Progenitor cell of endocrine pancreas (in vitro differentiated cells): Measurements from ENCODE around the gene GDF10. TPM values are rescaled to one million over a fixed set of nuclear protein-coding genes. Genes with fewer than 3 reads are reported as not detected.

Experiments
- DNase-seq: peaks from one replicate; pipeline ENCODE4 v3.0.0; 2021; ENCODE audit warnings: low spot score; ENCODE audit not compliant: unreplicated experiment
- H3K27ac Mint-ChIP-seq: 2 replicates; pipeline ENCODE4 v1.8.0; 2021; ENCODE audit warnings: mild to moderate bottlenecking, moderate library complexity, mixed read lengths
- H3K27me3 Mint-ChIP-seq: 2 replicates; pipeline ENCODE4 v1.8.0; 2021; ENCODE audit warnings: mixed read lengths
- H3K36me3 Mint-ChIP-seq: 2 replicates; pipeline ENCODE4 v1.8.0; 2022; ENCODE audit warnings: mixed read lengths; ENCODE audit not compliant: insufficient read depth
- H3K4me1 Mint-ChIP-seq: 2 replicates; pipeline ENCODE4 v1.8.0; 2021; ENCODE audit warnings: low read depth, mixed read lengths
- H3K4me3 Mint-ChIP-seq: 2 replicates; pipeline ENCODE4 v1.8.0; 2021; ENCODE audit warnings: low read depth, mild to moderate bottlenecking, moderate library complexity, mixed read lengths
- H3K9me3 Mint-ChIP-seq: 2 replicates; pipeline ENCODE4 v1.8.0; 2021; ENCODE audit warnings: low read depth, mixed read lengths
- total RNA-seq: library from RNA; stranded (reverse); gene quantifications from 2 replicates; pipeline ENCODE4 v1.2.1, GENCODE V29; 2021
- TF ChIP-seq, protein P1 (sequence below): fragments of 200-600 bp; sonication (generic); IDR thresholded peaks from one replicate; pipeline ENCODE4 v1.5.0; 2021; ENCODE audit warnings: antibody characterized with exemption, mild to moderate bottlenecking; ENCODE audit not compliant: unreplicated experiment

GDF10 gene
- total RNA-seq, 1 donor from 2014 or later: not detected

GRCh38 chr10:47333532-47333931 lies 33.5 kb downstream of the GDF10 start:
- Mint-ChIP-seq H3K4me3 (no peak overlapping the region), H3K27ac (no peak overlapping the region), H3K27me3 (peaks cover 34% of the 10 kb centered on the region), H3K9me3 (peaks cover under 1% of the 10 kb centered on the region), H3K4me1 (no peaks in the 10 kb centered on the region), H3K36me3 (no peaks in the 10 kb centered on the region)
- DNase-seq: no peak
- TF ChIP-seq, protein P1, sequence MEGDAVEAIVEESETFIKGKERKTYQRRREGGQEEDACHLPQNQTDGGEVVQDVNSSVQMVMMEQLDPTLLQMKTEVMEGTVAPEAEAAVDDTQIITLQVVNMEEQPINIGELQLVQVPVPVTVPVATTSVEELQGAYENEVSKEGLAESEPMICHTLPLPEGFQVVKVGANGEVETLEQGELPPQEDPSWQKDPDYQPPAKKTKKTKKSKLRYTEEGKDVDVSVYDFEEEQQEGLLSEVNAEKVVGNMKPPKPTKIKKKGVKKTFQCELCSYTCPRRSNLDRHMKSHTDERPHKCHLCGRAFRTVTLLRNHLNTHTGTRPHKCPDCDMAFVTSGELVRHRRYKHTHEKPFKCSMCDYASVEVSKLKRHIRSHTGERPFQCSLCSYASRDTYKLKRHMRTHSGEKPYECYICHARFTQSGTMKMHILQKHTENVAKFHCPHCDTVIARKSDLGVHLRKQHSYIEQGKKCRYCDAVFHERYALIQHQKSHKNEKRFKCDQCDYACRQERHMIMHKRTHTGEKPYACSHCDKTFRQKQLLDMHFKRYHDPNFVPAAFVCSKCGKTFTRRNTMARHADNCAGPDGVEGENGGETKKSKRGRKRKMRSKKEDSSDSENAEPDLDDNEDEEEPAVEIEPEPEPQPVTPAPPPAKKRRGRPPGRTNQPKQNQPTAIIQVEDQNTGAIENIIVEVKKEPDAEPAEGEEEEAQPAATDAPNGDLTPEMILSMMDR: no peak

- Mint-ChIP-seq H3K9me3 (no peaks in the 10 kb centered on the region), H3K27me3 (peaks cover 41% of the 10 kb centered on the region), H3K4me3 (no peak overlapping the region), H3K4me1 (no peaks in the 10 kb centered on the region), H3K27ac (no peak overlapping the region), H3K36me3 (no peaks in the 10 kb centered on the region)
- DNase-seq: no peak
- TF ChIP-seq, protein P1: no peak
Measured at GRCh38 chr10:47334466-47335295, 34.7 kb downstream of the GDF10 start.

DNA sequence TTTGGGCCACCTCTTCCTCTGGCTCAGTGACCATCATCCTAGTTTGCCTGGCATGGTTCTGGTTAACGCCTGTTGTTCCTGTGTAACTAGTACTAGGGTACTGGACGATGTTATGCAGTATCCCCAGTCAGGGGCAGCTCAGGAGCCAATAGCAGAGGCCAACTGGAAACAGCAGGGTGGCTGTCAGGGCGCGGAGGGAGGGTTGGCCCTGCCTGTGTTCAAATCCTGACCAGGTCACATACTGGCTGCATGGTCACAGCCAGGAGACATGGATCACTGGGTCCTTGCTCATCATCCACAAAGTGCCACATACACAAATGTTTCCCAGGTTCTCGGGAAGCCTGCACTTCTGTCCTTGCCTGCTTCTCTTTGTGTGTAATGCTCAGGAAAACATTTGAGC lies 35.9 kb downstream of the GDF10 start:
- Mint-ChIP-seq H3K27ac (no peak overlapping the region), H3K4me1 (no peaks in the 10 kb centered on the region), H3K9me3 (no peaks in the 10 kb centered on the region), H3K36me3 (no peaks in the 10 kb centered on the region), H3K4me3 (no peak overlapping the region), H3K27me3 (peaks cover 45% of the 10 kb centered on the region)
- TF ChIP-seq, protein P1: no peak
- DNase-seq: no peak

GRCh38 chr10:47336387-47337134 lies 36.6 kb downstream of the GDF10 start:
- no peaks in the 10 kb centered on the region for H3K4me1 Mint-ChIP-seq
- no peaks in the 10 kb centered on the region for H3K9me3 Mint-ChIP-seq
- no peak overlapping the region for H3K4me3 Mint-ChIP-seq
- H3K27ac Mint-ChIP-seq: no peak overlapping the region
- TF ChIP-seq, protein P1: no peak
- H3K27me3 Mint-ChIP-seq: peaks cover 45% of the 10 kb centered on the region
- no peaks in the 10 kb centered on the region for H3K36me3 Mint-ChIP-seq
- DNase-seq: no peak

- Mint-ChIP-seq H3K9me3 (no peaks in the 10 kb centered on the region), H3K27me3 (peaks cover 45% of the 10 kb centered on the region)
- TF ChIP-seq, protein P1: no peak
Measured at GRCh38 chr10:47337310-47337709, 37.3 kb downstream of the GDF10 start.

More at GRCh38 chr10:47337310-47337709, 37.3 kb downstream of the GDF10 start:
- Mint-ChIP-seq H3K27ac (no peak overlapping the region), H3K4me3 (no peak overlapping the region), H3K4me1 (no peaks in the 10 kb centered on the region), H3K36me3 (no peaks in the 10 kb centered on the region)
- DNase-seq: no peak
